HepG2 (cell line): ENCODE measurements around the gene UBXN2A. TPM values are rescaled to one million over a fixed set of nuclear protein-coding genes. Genes with fewer than 3 reads are reported as not detected.

Experiments used
- ATF5 ChIP-seq: sonication (generic); formaldehyde crosslinking; IDR thresholded peaks from 2 replicates; pipeline ENCODE4 v1.4.0; 2020; ENCODE audit warnings: mild to moderate bottlenecking, low read depth, missing genetic modification reagents
- CREB3 ChIP-seq: sonication (generic); formaldehyde crosslinking; IDR thresholded peaks from 2 replicates; pipeline ENCODE4 v1.5.0; 2020; ENCODE audit warnings: missing genetic modification reagents
- DNMT3B ChIP-seq: conservative IDR thresholded peaks from 2 replicates; pipeline ENCODE4 v1.6.1; 2016; ENCODE audit warnings: missing biosample characterization, control low read depth
- E2F2 ChIP-seq: sonication (generic); formaldehyde crosslinking; IDR thresholded peaks from 2 replicates; pipeline ENCODE4 v1.4.0; 2020; ENCODE audit warnings: missing genetic modification reagents, borderline replicate concordance
- GABPA ChIP-seq, 2 experiments: IDR thresholded peaks; 2 replicates each; pipeline ENCODE4 v1.6.1; 2011 to 2016; ENCODE audit warnings: low read depth in 2 of 2, low read length in 1 of 2, missing biosample characterization in 1 of 2, missing genetic modification characterization in 1 of 2
- JARID2 ChIP-seq: sonication (generic); formaldehyde crosslinking; IDR thresholded peaks from 2 replicates; pipeline ENCODE4 v1.8.1; 2023; ENCODE audit warnings: missing genetic modification reagents, inconsistent platforms; ENCODE audit not compliant: insufficient replicate concordance
- KDM5B ChIP-seq: sonication (generic); formaldehyde crosslinking; IDR thresholded peaks from 2 replicates; pipeline ENCODE4 v1.4.0; 2020; ENCODE audit warnings: missing genetic modification reagents, mild to moderate bottlenecking, borderline replicate concordance
- NR2F6 ChIP-seq, 2 experiments: IDR thresholded peaks; 2 replicates each; pipeline ENCODE4 v1.6.1; 2016; ENCODE audit warnings: antibody characterized with exemption in 1 of 2, mild to moderate bottlenecking in 1 of 2
- PTBP1 ChIP-seq: fragments of 200-400 bp; formaldehyde crosslinking; IDR thresholded peaks from 2 replicates; pipeline ENCODE4 v1.6.1; 2018; ENCODE audit warnings: low read length, low read depth; ENCODE audit not compliant: poor library complexity, severe bottlenecking
- SMYD3 ChIP-seq: sonication (generic); formaldehyde crosslinking; IDR thresholded peaks from 2 replicates; pipeline ENCODE4 v1.8.1; 2023; ENCODE audit warnings: mild to moderate bottlenecking, missing genetic modification reagents
- SRY ChIP-seq: sonication (generic); formaldehyde crosslinking; IDR thresholded peaks from 2 replicates; pipeline ENCODE4 v1.8.0; 2022; ENCODE audit warnings: mild to moderate bottlenecking, missing genetic modification reagents
- TAF1 ChIP-seq: sonication (generic); formaldehyde crosslinking; IDR thresholded peaks from 2 replicates; pipeline ENCODE4 v1.4.0; 2020; ENCODE audit warnings: missing genetic modification reagents
- ZFP36 ChIP-seq: fragments of 150-350 bp; IDR thresholded peaks from 2 replicates; pipeline ENCODE4 v1.6.1; 2018; ENCODE audit warnings: borderline replicate concordance, low read length, low read depth; ENCODE audit not compliant: partially characterized antibody
- ZNF263 ChIP-seq: sonication (generic); formaldehyde crosslinking; IDR thresholded peaks from 2 replicates; pipeline ENCODE4 v1.4.0; 2020; ENCODE audit warnings: missing genetic modification reagents
- ZNF264 ChIP-seq: sonication (generic); formaldehyde crosslinking; IDR thresholded peaks from 2 replicates; pipeline ENCODE4 v1.4.0; 2020; ENCODE audit warnings: missing genetic modification reagents
- ZNF3 ChIP-seq: IDR thresholded peaks from 2 replicates; pipeline ENCODE4 v1.7.0; 2017; ENCODE audit warnings: inconsistent platforms
- ZNF768 ChIP-seq: sonication (generic); formaldehyde crosslinking; IDR thresholded peaks from 2 replicates; pipeline ENCODE4 v1.4.0; 2020; ENCODE audit warnings: missing genetic modification reagents
- ZSCAN9 ChIP-seq: IDR thresholded peaks from 2 replicates; pipeline ENCODE4 v1.6.1; 2016; ENCODE audit warnings: borderline replicate concordance
- polyA plus RNA-seq, 8 experiments: library from polyadenylated mRNA; depleted of rRNA in 3 of 8; stranded (reverse) in 7 of 8; unstranded in 1 of 8; fragments of >200 nt; fragmentation: Illumina TruSeq in 4 of 8; extraction: Trizol in 4 of 8; gene quantifications; 2 replicates each; pipeline versions ENCODE4 v1.2.1 to v1.2.3, GENCODE V29; 2011 to 2016; ENCODE audit warnings: low read depth in 4 of 8, missing spikeins in 1 of 8, mixed read lengths in 1 of 8; ENCODE audit not compliant: insufficient read depth in 1 of 8
- total RNA-seq, 5 experiments: library from RNA; depleted of rRNA; stranded (reverse); fragments of >200 nt; fragmentation: Illumina TruSeq; extraction: Trizol; gene quantifications; 2 replicates each; pipeline ENCODE4 v1.2.3, GENCODE V29; 2016; ENCODE audit warnings: low read depth in 1 of 5
- TF ChIP-seq, protein P1 (sequence below): sonication (generic); formaldehyde crosslinking; IDR thresholded peaks from 2 replicates; pipeline ENCODE4 v1.5.1; 2020; ENCODE audit warnings: missing genetic modification reagents, mild to moderate bottlenecking, borderline replicate concordance
- TF ChIP-seq, protein P2 (sequence below): IDR thresholded peaks from 2 replicates; pipeline ENCODE4 v1.6.1; 2016; ENCODE audit warnings: low read depth
- TF ChIP-seq, protein P3 (sequence below): sonication (generic); formaldehyde crosslinking; IDR thresholded peaks from 2 replicates; pipeline ENCODE4 v1.5.0; 2020; ENCODE audit warnings: missing genetic modification reagents, mild to moderate bottlenecking, borderline replicate concordance

The UBXN2A gene
- total and polyA plus RNA-seq, 2 of the 13 experiments (the other 11 are each of a cell fraction or from before 2014, with no cell fraction given): 8.3 to 20.9 TPM

GRCh38 chr2:23940718-23941620 lies 706 bp downstream of the UBXN2A start (continued):
- no peak for TF ChIP-seq PTBP1
- peak; percentile 18; the same call in 1 of the 2 replicates for TF ChIP-seq ZNF768
- TF ChIP-seq, protein P1, sequence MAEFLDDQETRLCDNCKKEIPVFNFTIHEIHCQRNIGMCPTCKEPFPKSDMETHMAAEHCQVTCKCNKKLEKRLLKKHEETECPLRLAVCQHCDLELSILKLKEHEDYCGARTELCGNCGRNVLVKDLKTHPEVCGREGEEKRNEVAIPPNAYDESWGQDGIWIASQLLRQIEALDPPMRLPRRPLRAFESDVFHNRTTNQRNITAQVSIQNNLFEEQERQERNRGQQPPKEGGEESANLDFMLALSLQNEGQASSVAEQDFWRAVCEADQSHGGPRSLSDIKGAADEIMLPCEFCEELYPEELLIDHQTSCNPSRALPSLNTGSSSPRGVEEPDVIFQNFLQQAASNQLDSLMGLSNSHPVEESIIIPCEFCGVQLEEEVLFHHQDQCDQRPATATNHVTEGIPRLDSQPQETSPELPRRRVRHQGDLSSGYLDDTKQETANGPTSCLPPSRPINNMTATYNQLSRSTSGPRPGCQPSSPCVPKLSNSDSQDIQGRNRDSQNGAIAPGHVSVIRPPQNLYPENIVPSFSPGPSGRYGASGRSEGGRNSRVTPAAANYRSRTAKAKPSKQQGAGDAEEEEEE (CRISPR knock-in tag): no peak
- TF ChIP-seq, protein P2, sequence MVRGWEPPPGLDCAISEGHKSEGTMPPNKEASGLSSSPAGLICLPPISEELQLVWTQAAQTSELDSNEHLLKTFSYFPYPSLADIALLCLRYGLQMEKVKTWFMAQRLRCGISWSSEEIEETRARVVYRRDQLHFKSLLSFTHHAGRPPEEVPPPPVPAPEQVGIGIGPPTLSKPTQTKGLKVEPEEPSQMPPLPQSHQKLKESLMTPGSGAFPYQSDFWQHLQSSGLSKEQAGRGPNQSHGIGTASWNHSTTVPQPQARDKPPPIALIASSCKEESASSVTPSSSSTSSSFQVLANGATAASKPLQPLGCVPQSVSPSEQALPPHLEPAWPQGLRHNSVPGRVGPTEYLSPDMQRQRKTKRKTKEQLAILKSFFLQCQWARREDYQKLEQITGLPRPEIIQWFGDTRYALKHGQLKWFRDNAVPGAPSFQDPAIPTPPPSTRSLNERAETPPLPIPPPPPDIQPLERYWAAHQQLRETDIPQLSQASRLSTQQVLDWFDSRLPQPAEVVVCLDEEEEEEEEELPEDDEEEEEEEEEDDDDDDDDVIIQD (CRISPR knock-in tag): no peak
- no peak; the same call in 1 of the 2 replicates for TF ChIP-seq CREB3 (CRISPR knock-in tag)
- TF ChIP-seq ZSCAN9 (CRISPR knock-in tag): no peak
- TF ChIP-seq ZNF264 (CRISPR knock-in tag): 0 out of 2 replicates have a peak, but pooled peaks have one; percentile 26
- no peak for TF ChIP-seq SRY (CRISPR knock-in tag)
- TF ChIP-seq KDM5B (CRISPR knock-in tag): peak; percentile 59; the same call in 1 of the 2 replicates
- no peak for TF ChIP-seq ATF5
- TF ChIP-seq GABPA (IDR thresholded peaks at IDR 0.05; ENCODE audit: low read depth, low read length): no peak
- no peak for TF ChIP-seq GABPA (CRISPR knock-in tag; IDR thresholded peaks at IDR 0.05; ENCODE audit: low read depth)
- no peak for TF ChIP-seq SMYD3
- TF ChIP-seq ZNF3 (CRISPR knock-in tag): no peak
- TF ChIP-seq, protein P3, sequence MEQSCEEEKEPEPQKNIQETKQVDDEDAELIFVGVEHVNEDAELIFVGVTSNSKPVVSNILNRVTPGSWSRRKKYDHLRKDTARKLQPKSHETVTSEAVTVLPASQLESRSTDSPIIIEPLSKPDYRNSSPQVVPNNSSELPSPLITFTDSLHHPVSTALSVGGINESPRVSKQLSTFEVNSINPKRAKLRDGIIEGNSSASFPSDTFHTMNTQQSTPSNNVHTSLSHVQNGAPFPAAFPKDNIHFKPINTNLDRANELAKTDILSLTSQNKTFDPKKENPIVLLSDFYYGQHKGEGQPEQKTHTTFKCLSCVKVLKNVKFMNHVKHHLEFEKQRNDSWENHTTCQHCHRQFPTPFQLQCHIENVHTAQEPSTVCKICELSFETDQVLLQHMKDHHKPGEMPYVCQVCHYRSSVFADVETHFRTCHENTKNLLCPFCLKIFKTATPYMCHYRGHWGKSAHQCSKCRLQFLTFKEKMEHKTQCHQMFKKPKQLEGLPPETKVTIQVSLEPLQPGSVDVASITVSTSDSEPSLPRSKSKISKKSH (CRISPR knock-in tag): no peak
- no peak for TF ChIP-seq NR2F6 (IDR thresholded peaks at IDR 0.05)
- TF ChIP-seq NR2F6 (CRISPR knock-in tag; IDR thresholded peaks at IDR 0.05): peak; percentile 5; the same call in 1 of the 2 replicates
- 0 out of 2 replicates have a peak, but pooled peaks have one; percentile 40 for TF ChIP-seq E2F2 (CRISPR knock-in tag)
- no peak for TF ChIP-seq DNMT3B (CRISPR knock-in tag)
- no peak for TF ChIP-seq ZNF263
- TF ChIP-seq JARID2 (CRISPR knock-in tag): no peak
- no peak for TF ChIP-seq TAF1 (CRISPR knock-in tag)
- no peak for TF ChIP-seq ZFP36
